Measurements from ENCODE around the gene NOX3.

DNA sequence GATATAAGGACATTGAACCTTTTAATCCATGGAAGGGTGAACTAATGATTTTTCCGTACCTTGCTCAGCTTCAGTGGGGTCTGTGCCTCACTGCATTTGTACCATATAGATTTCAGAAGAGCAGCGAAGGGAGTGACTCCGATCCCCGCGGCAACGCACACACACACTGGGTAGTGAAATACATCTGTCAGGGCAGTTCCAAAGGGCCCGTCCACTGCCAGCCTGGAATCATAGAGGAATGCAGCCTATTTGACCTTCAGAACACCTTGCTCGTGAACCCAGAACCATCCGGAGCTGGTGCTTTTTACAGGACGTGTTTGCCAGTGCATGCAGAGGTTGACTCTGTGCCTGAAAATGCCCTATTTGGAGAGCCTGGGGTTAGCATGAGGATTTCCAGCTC is 33.0 kb downstream of the NOX3 start:
- TF ChIP-seq EZH2 (optimal IDR thresholded peaks at IDR 0.05; ENCODE audit: low read depth, low read length), result no peak
- TF ChIP-seq, protein P1, sequence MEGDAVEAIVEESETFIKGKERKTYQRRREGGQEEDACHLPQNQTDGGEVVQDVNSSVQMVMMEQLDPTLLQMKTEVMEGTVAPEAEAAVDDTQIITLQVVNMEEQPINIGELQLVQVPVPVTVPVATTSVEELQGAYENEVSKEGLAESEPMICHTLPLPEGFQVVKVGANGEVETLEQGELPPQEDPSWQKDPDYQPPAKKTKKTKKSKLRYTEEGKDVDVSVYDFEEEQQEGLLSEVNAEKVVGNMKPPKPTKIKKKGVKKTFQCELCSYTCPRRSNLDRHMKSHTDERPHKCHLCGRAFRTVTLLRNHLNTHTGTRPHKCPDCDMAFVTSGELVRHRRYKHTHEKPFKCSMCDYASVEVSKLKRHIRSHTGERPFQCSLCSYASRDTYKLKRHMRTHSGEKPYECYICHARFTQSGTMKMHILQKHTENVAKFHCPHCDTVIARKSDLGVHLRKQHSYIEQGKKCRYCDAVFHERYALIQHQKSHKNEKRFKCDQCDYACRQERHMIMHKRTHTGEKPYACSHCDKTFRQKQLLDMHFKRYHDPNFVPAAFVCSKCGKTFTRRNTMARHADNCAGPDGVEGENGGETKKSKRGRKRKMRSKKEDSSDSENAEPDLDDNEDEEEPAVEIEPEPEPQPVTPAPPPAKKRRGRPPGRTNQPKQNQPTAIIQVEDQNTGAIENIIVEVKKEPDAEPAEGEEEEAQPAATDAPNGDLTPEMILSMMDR (IDR thresholded peaks at IDR 0.05; ENCODE audit: low read length), result no peak

Data from MM.1S (cell line).